SIG-M5 (cell line): ENCODE results near the gene PCDHGA5.
"Not testable (repeated sequence)": the region's sequence is repeated elsewhere in the genome, so short reads cannot be mapped to it uniquely, and the experiment has no call there.

Experiments
- DNase-seq: peaks from one replicate; lab custom pipeline; 2025; lab: John Stamatoyannopoulos, UW

The PCDHGA5 gene

DNA sequence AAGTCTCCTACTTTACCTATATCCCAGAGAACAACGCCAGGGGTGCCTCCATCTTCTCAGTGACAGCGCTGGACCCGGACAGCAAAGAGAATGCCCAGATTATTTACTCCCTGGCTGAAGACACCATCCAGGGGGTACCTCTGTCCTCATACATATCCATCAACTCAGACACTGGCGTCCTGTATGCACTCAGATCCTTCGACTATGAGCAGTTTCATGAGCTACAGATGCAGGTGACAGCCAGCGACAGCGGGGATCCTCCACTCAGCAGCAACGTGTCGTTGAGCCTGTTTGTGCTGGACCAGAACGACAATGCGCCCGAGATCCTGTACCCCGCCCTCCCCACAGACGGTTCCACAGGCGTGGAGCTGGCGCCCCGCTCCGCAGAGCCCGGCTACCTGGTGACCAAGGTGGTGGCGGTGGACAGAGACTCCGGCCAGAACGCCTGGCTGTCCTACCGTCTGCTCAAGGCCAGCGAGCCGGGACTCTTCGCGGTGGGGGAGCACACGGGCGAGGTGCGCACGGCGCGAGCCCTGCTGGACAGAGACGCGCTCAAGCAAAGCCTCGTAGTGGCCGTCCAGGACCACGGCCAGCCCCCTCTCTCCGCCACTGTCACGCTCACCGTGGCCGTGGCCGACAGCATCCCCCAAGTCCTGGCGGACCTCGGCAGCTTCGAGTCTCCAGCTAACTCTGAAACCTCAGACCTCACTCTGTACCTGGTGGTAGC is 50.7 kb downstream of the PCDHGA5 start:
- DNase-seq: not testable (repeated sequence)

DNA sequence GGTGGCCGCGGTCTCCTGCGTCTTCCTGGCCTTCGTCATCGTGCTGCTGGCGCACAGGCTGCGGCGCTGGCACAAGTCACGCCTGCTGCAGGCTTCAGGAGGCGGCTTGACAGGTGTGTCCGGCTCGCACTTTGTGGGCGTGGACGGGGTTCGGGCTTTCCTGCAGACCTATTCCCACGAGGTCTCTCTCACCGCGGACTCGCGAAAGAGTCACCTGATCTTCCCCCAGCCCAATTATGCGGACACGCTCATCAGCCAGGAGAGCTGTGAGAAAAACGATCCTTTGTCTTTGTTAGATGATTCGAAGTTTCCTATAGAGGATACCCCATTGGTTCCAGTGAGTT is 51.3 kb downstream of the PCDHGA5 start:
- DNase-seq: not testable (repeated sequence)
